Uterus (tissue), 2 donors: ENCODE data around the gene CELF2.

Experiments
- CTCF ChIP-seq, 4 experiments: fragments of 200-600 bp in 2 of 4; fragments of 450-650 bp in 2 of 4; sonication (generic) in 2 of 4; IDR thresholded peaks; one replicate each; pipeline ENCODE4 v1.5.1; 2016 to 2019; ENCODE audit warnings: antibody characterized with exemption in 4 of 4, mild to moderate bottlenecking in 2 of 4, moderate library complexity in 1 of 4
- POLR2A ChIP-seq, 2 donors: fragments of 450-650 bp; IDR thresholded peaks; one replicate each; pipeline ENCODE4 v1.6.1; 2016; ENCODE audit warnings: antibody characterized with exemption in 2 of 2, mild to moderate bottlenecking in 1 of 2, moderate library complexity in 1 of 2

- TF ChIP-seq CTCF (IDR thresholded peaks at IDR 0.05) (no peak), POLR2A (IDR thresholded peaks at IDR 0.05) (no peak)
These were observed 229.2 kb downstream of the CELF2 start for GRCh38 chr10:11246752-11247467.
